HCT116 (cell line): ENCODE measurements around the gene LCNL1. TPM values are rescaled to one million over a fixed set of nuclear protein-coding genes. Genes with fewer than 3 reads are reported as not detected.

ENCODE experiments used
- ATAC-seq: fragments of 200-7000 bp; cut with Tn5 transposase; 2 replicates; pipeline ENCODE4 v1.9.1; 2020; ENCODE audit warnings: mild to moderate bottlenecking, moderate library complexity
- BruUV-seq: library from RNA; stranded (reverse); fragments of 400-500 nt; replicated peaks from 2 replicates; lab custom pipeline; 2021; lab: Mats Ljungman, UMichigan
- CTCF ChIA-PET: fragments of 300-600 bp; sonication (Branson Sonifier 250); formaldehyde crosslinking; loops from one replicate; lab custom pipeline; 2021; ENCODE audit warnings: antibody characterized with exemption; lab: Charles Lee
- POLR2A ChIA-PET: fragments of 300-600, 350-600 bp; sonication (Branson Sonifier 250); formaldehyde crosslinking; loops from one replicate; lab custom pipeline; 2021; ENCODE audit warnings: antibody characterized with exemption; lab: Charles Lee
- RAD21 ChIA-PET, 2 experiments: fragments of 300-600 bp; sonication (Branson Sonifier 250); formaldehyde crosslinking; loops; one replicate each; lab custom pipeline; 2023; ENCODE audit warnings: low total read pairs in 2 of 2; ENCODE audit not compliant: uncharacterized antibody in 2 of 2, unreplicated experiment in 2 of 2, low non-redundant PET in 1 of 2; lab: Charles Lee
- DNase-seq: peaks from one replicate; pipeline ENCODE4 v3.0.0-alpha.2; 2010; ENCODE audit warnings: low read depth, low spot score
- H2AFZ ChIP-seq: fragments of 200-600 bp; shearing (Covaris generic), sonication (generic); 2 replicates; pipeline ENCODE4 v1.6.1; 2017; ENCODE audit warnings: low read depth, mixed run types, mixed read lengths, antibody characterized with exemption, low read length; ENCODE audit not compliant: poor library complexity, severe bottlenecking
- H3K27ac ChIP-seq: 2 replicates; pipeline ENCODE4 v1.5.1; 2012; ENCODE audit warnings: low read depth, low read length
- H3K27me3 ChIP-seq: fragments of 200-600 bp; sonication (generic); 2 replicates; pipeline ENCODE4 v1.6.1; 2016; ENCODE audit warnings: mixed run types, low read length, mixed read lengths; ENCODE audit not compliant: insufficient read depth
- H3K36me3 ChIP-seq, 2 experiments: fragments of 200-500 bp in 1 of 2; fragments of 200-600 bp in 1 of 2; sonication (Bioruptor generic) in 1 of 2; sonication (generic) in 1 of 2; 2 replicates each; pipeline versions ENCODE4 v1.5.1 to v1.6.1; 2014 to 2016; ENCODE audit warnings: low read length in 2 of 2, inconsistent platforms in 1 of 2, mixed read lengths in 1 of 2, mixed run types in 1 of 2; ENCODE audit not compliant: insufficient read depth in 2 of 2, control insufficient read depth in 1 of 2
- H3K4me1 ChIP-seq, 2 experiments: fragments of 200-600 bp in 1 of 2; sonication (generic) in 1 of 2; 2 replicates each; pipeline versions ENCODE4 v1.5.1 to v1.6.1; 2012 to 2017; ENCODE audit warnings: low read length in 2 of 2, inconsistent platforms in 1 of 2, mild to moderate bottlenecking in 1 of 2, mixed read lengths in 1 of 2, mixed run types in 1 of 2, moderate library complexity in 1 of 2; ENCODE audit not compliant: insufficient read depth in 2 of 2, control insufficient read depth in 1 of 2
- H3K4me2 ChIP-seq: fragments of 200-600 bp; sonication (generic); 2 replicates; pipeline ENCODE4 v1.6.1; 2017; ENCODE audit warnings: mixed run types, low read length, mixed read lengths
- H3K4me3 ChIP-seq, 2 experiments: fragments of 200-600 bp in 1 of 2; sonication (generic) in 1 of 2; replicated peaks in 1 of 2; 2 replicates each; pipeline ENCODE4 v1.5.1; 2011 to 2016; ENCODE audit warnings: low read length in 2 of 2, control low read depth in 1 of 2, low read depth in 1 of 2, mild to moderate bottlenecking in 1 of 2, mixed read lengths in 1 of 2, mixed run types in 1 of 2
- H3K79me2 ChIP-seq: fragments of 200-600 bp; sonication (generic); 2 replicates; pipeline ENCODE4 v1.6.1; 2017; ENCODE audit warnings: mild to moderate bottlenecking, mixed run types, low read length, moderate library complexity, mixed read lengths; ENCODE audit not compliant: insufficient read depth
- H3K9ac ChIP-seq: fragments of 200-600 bp; sonication (generic); 2 replicates; pipeline ENCODE4 v1.6.1; 2016; ENCODE audit warnings: low read length, mixed read lengths
- H3K9me2 ChIP-seq: fragments of 200-600 bp; sonication (generic), shearing (Covaris generic); 2 replicates; pipeline ENCODE4 v1.6.1; 2017; ENCODE audit warnings: mixed run types, mild to moderate bottlenecking, moderate library complexity; ENCODE audit not compliant: insufficient read depth
- H3K9me3 ChIP-seq, 2 experiments: fragments of 200-500 bp in 1 of 2; fragments of 200-600 bp in 1 of 2; sonication (Bioruptor generic) in 1 of 2; sonication (generic) in 1 of 2; 2 replicates each; pipeline ENCODE4 v1.6.1; 2014 to 2017; ENCODE audit warnings: low read length in 2 of 2, mixed read lengths in 2 of 2, inconsistent platforms in 1 of 2, low read depth in 1 of 2, mild to moderate bottlenecking in 1 of 2, mixed run types in 1 of 2, moderate library complexity in 1 of 2; ENCODE audit not compliant: control insufficient read depth in 1 of 2, insufficient read depth in 1 of 2
- H4K20me1 ChIP-seq: fragments of 200-600 bp; sonication (generic), shearing (Covaris generic); 2 replicates; pipeline ENCODE4 v1.6.1; 2017; ENCODE audit warnings: mixed run types, mild to moderate bottlenecking, moderate library complexity; ENCODE audit not compliant: insufficient read depth
- CBX3 ChIP-seq: IDR thresholded peaks from 2 replicates; pipeline ENCODE4 v1.6.1; 2012; ENCODE audit warnings: low read depth
- CEBPB ChIP-seq: IDR thresholded peaks from 2 replicates; pipeline ENCODE4 v1.6.1; 2012; ENCODE audit warnings: low read depth
- ELF1 ChIP-seq: IDR thresholded peaks from 2 replicates; pipeline ENCODE4 v1.6.1; 2012; ENCODE audit warnings: low read depth, borderline replicate concordance
- EZH2phosphoT487 ChIP-seq: fragments of 200-600 bp; IDR thresholded peaks from 2 replicates; pipeline ENCODE4 v1.6.1; 2018; ENCODE audit warnings: antibody characterized with exemption, borderline replicate concordance
- FOSL1 ChIP-seq: IDR thresholded peaks from 2 replicates; pipeline ENCODE4 v1.6.1; 2012; ENCODE audit warnings: low read depth
- JUND ChIP-seq: IDR thresholded peaks from 2 replicates; pipeline ENCODE4 v1.6.1; 2012
- POLR2AphosphoS5 ChIP-seq: IDR thresholded peaks from 2 replicates; pipeline ENCODE4 v1.6.1; 2011; ENCODE audit warnings: mild to moderate bottlenecking, low read depth, low read length, moderate library complexity
- REST ChIP-seq: IDR thresholded peaks from 2 replicates; pipeline ENCODE4 v1.6.1; 2012; ENCODE audit warnings: low read depth
- SIN3A ChIP-seq: IDR thresholded peaks from 2 replicates; pipeline ENCODE4 v1.6.1; 2012; ENCODE audit warnings: low read depth
- TCF7L2 ChIP-seq: IDR thresholded peaks from 2 replicates; pipeline ENCODE4 v1.7.0; 2011; ENCODE audit warnings: borderline replicate concordance, inconsistent platforms; ENCODE audit not compliant: insufficient read depth, insufficient read length; ENCODE audit errors: extremely low read depth
- YY1 ChIP-seq: IDR thresholded peaks from 2 replicates; pipeline ENCODE4 v1.6.1; 2011; ENCODE audit warnings: low read length, low read depth, moderate library complexity, mild to moderate bottlenecking; ENCODE audit not compliant: insufficient replicate concordance; ENCODE audit errors: extremely low read depth
- ZFX ChIP-seq: fragments of 450-650 bp; IDR thresholded peaks from 2 replicates; pipeline ENCODE4 v1.6.1; 2017
- ZNF274 ChIP-seq: fragments of 200-500 bp; sonication (Bioruptor generic); IDR thresholded peaks from 2 replicates; pipeline ENCODE4 v1.6.1; 2014; ENCODE audit warnings: mild to moderate bottlenecking, low read depth, low read length, inconsistent platforms
- intact Hi-C: fragments of 100-400 bp; cut with micrococcal nuclease; formaldehyde crosslinking; loops from 2 replicates; pipeline ENCODE4 v1.10.0; 2022
- total RNA-seq: library from RNA; stranded (reverse); gene quantifications from one replicate; pipeline ENCODE4 v1.2.1, GENCODE V29; 2021; ENCODE audit not compliant: unreplicated experiment
- TF ChIP-seq, protein P1 (sequence below): IDR thresholded peaks from 2 replicates; pipeline ENCODE4 v1.6.1; 2011; ENCODE audit warnings: mild to moderate bottlenecking, low read length, moderate library complexity; ENCODE audit not compliant: insufficient replicate concordance; ENCODE audit errors: extremely low read depth
- TF ChIP-seq, protein P2 (sequence below), 3 experiments: fragments of 200-600 bp in 1 of 3; sonication (generic) in 1 of 3; IDR thresholded peaks in 2 of 3; conservative IDR thresholded peaks in 1 of 3; 2 replicates each; pipeline ENCODE4 v1.5.1; 2012 to 2017; ENCODE audit warnings: low read depth in 2 of 3, low read length in 2 of 3, antibody characterized with exemption in 1 of 3, borderline replicate concordance in 1 of 3, control low read depth in 1 of 3, mild to moderate bottlenecking in 1 of 3, mixed read lengths in 1 of 3, mixed run types in 1 of 3, moderate library complexity in 1 of 3; ENCODE audit not compliant: insufficient read depth in 1 of 3

LCNL1 gene
- total RNA-seq, 1 experiment from 2014 or later: 0.44 TPM

GRCh38 chr9:137009217-137009616 is 26.4 kb downstream of the LCNL1 start:
- Histone ChIP-seq H3K4me3 (no peak overlapping the region), H3K9me3 (peaks cover 0 to 4% of the 10 kb centered on the region in 2 experiments; a peak in 1 of 4 replicates), H4K20me1 (no peaks in the 10 kb centered on the region), H3K9me2 (no peaks in the 10 kb centered on the region), H3K27me3 (no peaks in the 10 kb centered on the region), H3K4me1 (no peaks in the 10 kb centered on the region), H2AFZ (no peak overlapping the region), H3K79me2 (no peaks in the 10 kb centered on the region), H3K9ac (no peak overlapping the region), H3K27ac (no peak overlapping the region), H3K4me2 (no peak overlapping the region), H3K36me3 (peaks cover 3 to 6% of the 10 kb centered on the region in 2 experiments; a peak in 3 of 4 replicates)
- intact Hi-C loops: no loop called here
- no peak for ATAC-seq
- no TSS peak for BruUV-seq
- ChIA-PET CTCF (no interaction called here), RAD21 (no interaction called here), POLR2A (no interaction called here)
- no peak for TF ChIP-seq FOSL1
- no peak for TF ChIP-seq CBX3
- TF ChIP-seq TCF7L2: no peak
- no peak for TF ChIP-seq ZNF274
- TF ChIP-seq JUND: no peak
- no peak for TF ChIP-seq ELF1
- TF ChIP-seq REST: no peak
- no peak for TF ChIP-seq SIN3A
- TF ChIP-seq YY1: no peak
- TF ChIP-seq, protein P1, sequence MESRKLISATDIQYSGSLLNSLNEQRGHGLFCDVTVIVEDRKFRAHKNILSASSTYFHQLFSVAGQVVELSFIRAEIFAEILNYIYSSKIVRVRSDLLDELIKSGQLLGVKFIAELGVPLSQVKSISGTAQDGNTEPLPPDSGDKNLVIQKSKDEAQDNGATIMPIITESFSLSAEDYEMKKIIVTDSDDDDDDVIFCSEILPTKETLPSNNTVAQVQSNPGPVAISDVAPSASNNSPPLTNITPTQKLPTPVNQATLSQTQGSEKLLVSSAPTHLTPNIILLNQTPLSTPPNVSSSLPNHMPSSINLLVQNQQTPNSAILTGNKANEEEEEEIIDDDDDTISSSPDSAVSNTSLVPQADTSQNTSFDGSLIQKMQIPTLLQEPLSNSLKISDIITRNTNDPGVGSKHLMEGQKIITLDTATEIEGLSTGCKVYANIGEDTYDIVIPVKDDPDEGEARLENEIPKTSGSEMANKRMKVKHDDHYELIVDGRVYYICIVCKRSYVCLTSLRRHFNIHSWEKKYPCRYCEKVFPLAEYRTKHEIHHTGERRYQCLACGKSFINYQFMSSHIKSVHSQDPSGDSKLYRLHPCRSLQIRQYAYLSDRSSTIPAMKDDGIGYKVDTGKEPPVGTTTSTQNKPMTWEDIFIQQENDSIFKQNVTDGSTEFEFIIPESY: no peak
- no peak for TF ChIP-seq CEBPB
- TF ChIP-seq POLR2AphosphoS5: no peak
- TF ChIP-seq EZH2phosphoT487: no peak
- TF ChIP-seq ZFX: no peak
- TF ChIP-seq, protein P2, sequence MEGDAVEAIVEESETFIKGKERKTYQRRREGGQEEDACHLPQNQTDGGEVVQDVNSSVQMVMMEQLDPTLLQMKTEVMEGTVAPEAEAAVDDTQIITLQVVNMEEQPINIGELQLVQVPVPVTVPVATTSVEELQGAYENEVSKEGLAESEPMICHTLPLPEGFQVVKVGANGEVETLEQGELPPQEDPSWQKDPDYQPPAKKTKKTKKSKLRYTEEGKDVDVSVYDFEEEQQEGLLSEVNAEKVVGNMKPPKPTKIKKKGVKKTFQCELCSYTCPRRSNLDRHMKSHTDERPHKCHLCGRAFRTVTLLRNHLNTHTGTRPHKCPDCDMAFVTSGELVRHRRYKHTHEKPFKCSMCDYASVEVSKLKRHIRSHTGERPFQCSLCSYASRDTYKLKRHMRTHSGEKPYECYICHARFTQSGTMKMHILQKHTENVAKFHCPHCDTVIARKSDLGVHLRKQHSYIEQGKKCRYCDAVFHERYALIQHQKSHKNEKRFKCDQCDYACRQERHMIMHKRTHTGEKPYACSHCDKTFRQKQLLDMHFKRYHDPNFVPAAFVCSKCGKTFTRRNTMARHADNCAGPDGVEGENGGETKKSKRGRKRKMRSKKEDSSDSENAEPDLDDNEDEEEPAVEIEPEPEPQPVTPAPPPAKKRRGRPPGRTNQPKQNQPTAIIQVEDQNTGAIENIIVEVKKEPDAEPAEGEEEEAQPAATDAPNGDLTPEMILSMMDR (IDR thresholded peaks at IDR 0.05 in 2 of 3, conservative IDR thresholded peaks at IDR 0.05 in 1 of 3; ENCODE audit: borderline replicate concordance in 1 of 3, insufficient read depth in 1 of 3, low read depth in 2 of 3, low read length in 2 of 3): no peak
- no peak for DNase-seq
